ENCODE data around the gene DEXI.

The DEXI gene

DNA sequence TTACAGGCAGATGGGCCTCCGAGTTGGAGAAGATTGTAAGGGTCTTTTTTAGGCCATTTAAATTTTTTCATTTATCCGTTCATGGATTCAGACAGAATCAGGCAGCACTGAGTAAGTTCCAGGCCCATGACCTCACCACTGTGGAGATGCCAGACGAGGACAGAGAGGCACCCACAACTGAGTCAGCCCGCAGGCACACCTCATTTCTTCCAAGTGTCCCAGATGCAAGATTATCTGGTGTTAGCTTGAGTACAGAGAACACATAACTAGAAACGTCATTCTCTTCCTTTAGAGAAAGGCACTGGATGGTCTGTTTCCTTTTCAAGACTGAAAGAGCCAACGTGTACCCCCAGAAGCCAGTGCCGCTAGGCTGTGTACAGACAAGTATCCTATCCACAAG, 19.0 kb upstream of the DEXI start:
- no peak for TF ChIP-seq PAX5 (IDR thresholded peaks at IDR 0.05; ENCODE audit: insufficient read depth, low read length, severe bottlenecking)
- no peak for TF ChIP-seq POLR2A (IDR thresholded peaks at IDR 0.05; ENCODE audit: low read depth, low read length)
- no peak for TF ChIP-seq TAF1 (IDR thresholded peaks at IDR 0.05; ENCODE audit: low read depth, low read length)
- TF ChIP-seq SPI1 (IDR thresholded peaks at IDR 0.05; ENCODE audit: low read depth, low read length), result no peak
- TF ChIP-seq POLR2AphosphoS5 (IDR thresholded peaks at IDR 0.05; ENCODE audit: low read depth, low read length), result no peak
- no peak for TF ChIP-seq POU2F2 (IDR thresholded peaks at IDR 0.05; ENCODE audit: low read depth, low read length)
- DNase-seq (ENCODE audit: insufficient read length, low spot score) (no peak), FAIRE-seq (no peak)

DNA sequence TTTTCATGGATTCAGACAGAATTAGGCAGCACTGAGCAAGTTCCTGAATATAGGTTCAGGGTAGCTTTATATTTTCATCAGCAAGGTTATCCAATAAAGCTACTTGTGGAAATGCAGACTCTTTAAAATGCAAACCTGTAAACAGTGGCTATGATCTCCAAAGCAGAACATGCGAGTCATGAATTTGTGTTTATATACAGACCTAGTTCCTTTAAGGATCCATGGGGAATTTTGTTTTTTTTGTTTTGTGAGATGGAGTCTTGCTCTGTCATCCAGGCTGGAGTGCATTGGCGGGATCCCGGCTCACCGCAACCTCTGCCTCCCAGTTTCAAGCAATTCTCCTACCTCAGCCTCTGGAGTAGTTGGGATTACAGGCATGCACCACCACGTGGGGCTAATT, 16.9 kb upstream of the DEXI start:
- TF ChIP-seq PAX5 (IDR thresholded peaks at IDR 0.05; ENCODE audit: insufficient read depth, low read length, severe bottlenecking), result no peak
- no peak for TF ChIP-seq SPI1 (IDR thresholded peaks at IDR 0.05; ENCODE audit: low read depth, low read length)
- no peak for TF ChIP-seq TAF1 (IDR thresholded peaks at IDR 0.05; ENCODE audit: low read depth, low read length)
- no peak for TF ChIP-seq POLR2AphosphoS5 (IDR thresholded peaks at IDR 0.05; ENCODE audit: low read depth, low read length)
- TF ChIP-seq POU2F2 (IDR thresholded peaks at IDR 0.05; ENCODE audit: low read depth, low read length), result no peak
- no peak for TF ChIP-seq POLR2A (IDR thresholded peaks at IDR 0.05; ENCODE audit: low read depth, low read length)
- FAIRE-seq, result no peak
- no peak for DNase-seq (ENCODE audit: insufficient read length, low spot score)

DNA sequence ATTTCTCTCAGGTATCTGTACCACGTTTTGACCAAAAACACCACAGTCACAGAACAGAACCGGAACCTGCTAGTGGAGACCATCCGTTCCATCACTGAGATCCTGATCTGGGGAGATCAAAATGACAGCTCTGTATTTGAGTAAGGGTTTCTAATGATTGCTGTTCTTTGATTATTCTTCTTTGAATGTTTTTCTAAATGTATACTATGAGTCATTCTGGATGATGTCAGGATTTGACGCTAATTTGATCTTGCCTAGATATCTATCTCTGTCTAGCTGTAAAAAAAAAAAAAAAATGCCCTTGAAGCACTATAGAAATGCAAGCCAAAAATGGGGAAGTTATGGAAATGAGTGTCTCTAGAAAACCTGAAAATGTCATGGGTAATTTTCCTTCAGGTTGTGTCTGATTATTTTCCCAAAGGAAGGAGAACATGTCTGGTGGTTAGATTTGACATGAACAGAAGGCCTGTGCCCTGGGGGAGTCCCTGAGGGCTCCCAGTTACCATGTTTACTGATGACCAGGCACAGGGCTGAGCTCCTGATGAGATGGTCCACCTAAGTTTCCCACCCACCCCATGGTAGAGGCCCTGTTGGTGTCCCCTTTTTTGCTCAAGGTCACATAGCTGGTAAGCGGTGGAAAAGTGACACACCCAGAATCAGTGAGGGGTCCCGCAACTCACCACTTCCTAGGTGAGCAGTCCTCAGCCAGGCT, 15.7 kb upstream of the DEXI start:
- FAIRE-seq (no peak), DNase-seq (ENCODE audit: insufficient read length, low spot score) (no peak)
- TF ChIP-seq SPI1 (IDR thresholded peaks at IDR 0.05; ENCODE audit: low read depth, low read length), result no peak
- no peak for TF ChIP-seq POLR2AphosphoS5 (IDR thresholded peaks at IDR 0.05; ENCODE audit: low read depth, low read length)
- no peak for TF ChIP-seq POU2F2 (IDR thresholded peaks at IDR 0.05; ENCODE audit: low read depth, low read length)
- no peak for TF ChIP-seq TAF1 (IDR thresholded peaks at IDR 0.05; ENCODE audit: low read depth, low read length)
- TF ChIP-seq PAX5 (IDR thresholded peaks at IDR 0.05; ENCODE audit: insufficient read depth, low read length, severe bottlenecking), result no peak
- TF ChIP-seq POLR2A (IDR thresholded peaks at IDR 0.05; ENCODE audit: low read depth, low read length), result no peak

DNA sequence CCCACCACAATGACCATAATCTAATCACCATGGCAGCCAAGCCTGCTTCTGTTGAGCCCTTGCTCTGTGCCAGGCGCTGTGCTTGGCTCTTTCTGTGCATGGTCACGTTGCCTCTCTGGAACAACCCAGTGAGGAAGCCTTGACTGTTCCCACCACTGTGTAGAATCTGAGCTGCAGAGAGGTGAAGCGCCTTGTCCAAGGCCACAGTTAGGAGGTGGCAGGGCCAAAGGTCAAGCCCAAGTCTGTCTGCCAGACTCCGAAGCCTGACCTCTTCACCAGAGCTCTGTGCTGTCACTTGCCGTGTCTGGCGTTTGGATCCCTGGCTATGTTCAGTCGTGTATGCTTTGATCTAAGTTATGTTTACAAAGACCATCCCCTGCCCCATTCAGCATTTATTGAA, 12.6 kb upstream of the DEXI start:
- TF ChIP-seq SPI1 (IDR thresholded peaks at IDR 0.05; ENCODE audit: low read depth, low read length) (no peak), POLR2A (IDR thresholded peaks at IDR 0.05; ENCODE audit: low read depth, low read length) (no peak), POLR2AphosphoS5 (IDR thresholded peaks at IDR 0.05; ENCODE audit: low read depth, low read length) (no peak), TAF1 (IDR thresholded peaks at IDR 0.05; ENCODE audit: low read depth, low read length) (no peak), PAX5 (IDR thresholded peaks at IDR 0.05; ENCODE audit: insufficient read depth, low read length, severe bottlenecking) (no peak), POU2F2 (IDR thresholded peaks at IDR 0.05; ENCODE audit: low read depth, low read length) (no peak)
- FAIRE-seq, result peak; percentile 31

DNA sequence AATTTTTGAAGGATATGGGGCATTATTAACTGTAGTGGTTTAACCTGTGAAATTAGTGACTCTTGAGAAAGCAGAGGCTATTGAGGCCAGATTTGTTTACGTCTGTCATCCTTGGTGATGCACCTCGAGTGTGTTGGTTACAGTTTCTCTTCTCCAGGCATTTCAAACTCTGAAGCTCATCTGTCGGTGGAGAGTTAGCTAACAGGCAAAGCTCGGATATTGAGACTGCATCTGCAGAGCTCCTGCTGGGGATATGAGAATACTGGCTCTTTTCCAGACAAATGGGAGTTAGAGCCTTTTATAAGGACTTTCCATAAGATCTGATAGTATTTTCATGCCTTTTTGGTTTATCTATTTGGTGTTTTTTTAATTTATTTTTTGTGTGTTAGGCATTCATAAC, 8.8 kb upstream of the DEXI start:
- no peak for FAIRE-seq
- no peak for DNase-seq (ENCODE audit: insufficient read length, low spot score)
- TF ChIP-seq PAX5 (IDR thresholded peaks at IDR 0.05; ENCODE audit: insufficient read depth, low read length, severe bottlenecking) (no peak), POLR2A (IDR thresholded peaks at IDR 0.05; ENCODE audit: low read depth, low read length) (no peak), SPI1 (IDR thresholded peaks at IDR 0.05; ENCODE audit: low read depth, low read length) (no peak), POU2F2 (IDR thresholded peaks at IDR 0.05; ENCODE audit: low read depth, low read length) (no peak), POLR2AphosphoS5 (IDR thresholded peaks at IDR 0.05; ENCODE audit: low read depth, low read length) (no peak), TAF1 (IDR thresholded peaks at IDR 0.05; ENCODE audit: low read depth, low read length) (no peak)

More for the DNA sequence above, 12.6 kb upstream of the DEXI start:
- no peak for DNase-seq (ENCODE audit: insufficient read length, low spot score)

DNA sequence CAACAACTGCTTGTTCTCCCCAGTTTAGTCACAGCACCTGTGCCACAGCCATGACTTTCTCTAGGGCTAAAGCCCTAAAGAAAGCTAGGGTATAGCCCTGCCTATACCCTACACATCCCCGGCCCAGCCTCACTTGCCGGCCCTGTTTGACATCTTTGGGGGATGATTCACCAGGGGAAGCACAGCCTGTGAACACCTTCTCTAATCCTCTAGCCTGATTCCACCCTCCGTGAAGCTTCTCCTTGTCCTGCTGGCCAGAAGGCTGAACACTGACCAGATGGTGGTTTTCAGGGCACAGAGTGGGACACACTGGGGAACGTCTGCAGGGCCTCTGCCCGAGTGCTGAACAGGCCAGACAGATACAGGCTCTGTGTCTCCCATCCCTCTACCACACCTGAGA, 8.1 kb upstream of the DEXI start:
- FAIRE-seq (no peak), DNase-seq (ENCODE audit: insufficient read length, low spot score) (no peak)
- TF ChIP-seq PAX5 (IDR thresholded peaks at IDR 0.05; ENCODE audit: insufficient read depth, low read length, severe bottlenecking) (no peak), SPI1 (IDR thresholded peaks at IDR 0.05; ENCODE audit: low read depth, low read length) (no peak), POU2F2 (IDR thresholded peaks at IDR 0.05; ENCODE audit: low read depth, low read length) (no peak), POLR2A (IDR thresholded peaks at IDR 0.05; ENCODE audit: low read depth, low read length) (no peak), POLR2AphosphoS5 (IDR thresholded peaks at IDR 0.05; ENCODE audit: low read depth, low read length) (no peak), TAF1 (IDR thresholded peaks at IDR 0.05; ENCODE audit: low read depth, low read length) (no peak)

DNA sequence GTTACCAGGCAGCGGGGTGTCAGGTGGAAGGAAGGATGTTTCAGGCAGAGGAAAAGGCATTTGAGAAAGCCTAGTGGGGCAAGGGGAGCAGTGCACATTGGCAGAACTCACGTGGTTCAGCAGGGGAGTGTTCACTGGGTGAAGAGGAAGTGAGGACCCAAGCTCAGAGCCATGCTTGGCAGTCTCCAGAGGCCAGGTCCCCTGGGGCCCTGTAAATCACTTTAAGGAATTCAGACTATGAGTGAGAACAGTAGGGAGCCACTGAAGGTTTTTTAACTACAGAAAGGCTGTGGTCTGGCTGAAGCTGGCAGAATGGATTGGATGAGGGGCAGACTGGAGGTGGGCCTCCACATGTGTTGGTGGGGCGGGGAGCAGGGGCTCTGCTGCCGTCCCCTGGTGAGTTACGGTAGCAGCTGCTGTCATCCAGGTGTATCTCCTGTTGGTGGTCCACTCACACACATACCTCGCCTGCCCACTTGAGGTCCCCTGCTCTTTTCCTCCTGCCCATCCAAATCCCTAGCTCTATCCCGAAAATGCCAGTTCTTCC, 7.2 kb upstream of the DEXI start:
- DNase-seq (ENCODE audit: insufficient read length, low spot score) (no peak), FAIRE-seq (peak; percentile 90)
- TF ChIP-seq PAX5 (IDR thresholded peaks at IDR 0.05; ENCODE audit: insufficient read depth, low read length, severe bottlenecking), result peak; percentile 52
- no peak for TF ChIP-seq POLR2AphosphoS5 (IDR thresholded peaks at IDR 0.05; ENCODE audit: low read depth, low read length)
- TF ChIP-seq TAF1 (IDR thresholded peaks at IDR 0.05; ENCODE audit: low read depth, low read length), result no peak
- no peak for TF ChIP-seq POLR2A (IDR thresholded peaks at IDR 0.05; ENCODE audit: low read depth, low read length)
- no peak for TF ChIP-seq POU2F2 (IDR thresholded peaks at IDR 0.05; ENCODE audit: low read depth, low read length)
- TF ChIP-seq SPI1 (IDR thresholded peaks at IDR 0.05; ENCODE audit: low read depth, low read length), result peak; percentile 89

DNA sequence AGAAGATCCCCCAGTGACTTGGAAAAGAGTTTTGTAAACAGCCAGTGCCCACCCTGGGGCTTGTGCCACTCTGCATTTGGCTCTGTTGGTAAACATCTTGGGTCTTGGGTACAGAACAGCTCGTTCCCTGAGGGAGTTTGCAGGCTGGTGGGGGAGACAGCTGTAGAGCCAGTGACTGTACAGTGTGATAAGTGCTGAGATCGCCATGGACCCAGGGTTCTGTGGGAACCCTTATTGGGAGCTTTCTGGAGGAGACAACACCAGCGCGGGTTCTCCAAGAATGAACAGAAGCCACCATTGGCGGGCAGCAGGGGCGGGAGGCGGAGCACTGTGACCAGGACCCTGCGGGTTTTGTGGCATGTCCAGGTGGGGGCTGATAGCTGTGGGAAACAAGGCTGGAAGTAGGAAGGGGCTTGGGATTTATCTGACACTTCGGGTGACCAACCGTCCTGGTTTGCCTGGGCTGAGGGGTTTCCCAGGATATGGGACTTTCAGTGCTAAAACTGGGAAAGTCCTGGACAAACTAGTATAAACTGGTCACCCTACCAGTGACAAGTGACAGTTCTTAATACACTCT, 5.0 kb upstream of the DEXI start:
- no peak for FAIRE-seq
- TF ChIP-seq TAF1 (IDR thresholded peaks at IDR 0.05; ENCODE audit: low read depth, low read length) (no peak), POU2F2 (IDR thresholded peaks at IDR 0.05; ENCODE audit: low read depth, low read length) (no peak), SPI1 (IDR thresholded peaks at IDR 0.05; ENCODE audit: low read depth, low read length) (no peak), POLR2A (IDR thresholded peaks at IDR 0.05; ENCODE audit: low read depth, low read length) (no peak), PAX5 (IDR thresholded peaks at IDR 0.05; ENCODE audit: insufficient read depth, low read length, severe bottlenecking) (no peak)
- DNase-seq (ENCODE audit: insufficient read length, low spot score), result no peak

DNA sequence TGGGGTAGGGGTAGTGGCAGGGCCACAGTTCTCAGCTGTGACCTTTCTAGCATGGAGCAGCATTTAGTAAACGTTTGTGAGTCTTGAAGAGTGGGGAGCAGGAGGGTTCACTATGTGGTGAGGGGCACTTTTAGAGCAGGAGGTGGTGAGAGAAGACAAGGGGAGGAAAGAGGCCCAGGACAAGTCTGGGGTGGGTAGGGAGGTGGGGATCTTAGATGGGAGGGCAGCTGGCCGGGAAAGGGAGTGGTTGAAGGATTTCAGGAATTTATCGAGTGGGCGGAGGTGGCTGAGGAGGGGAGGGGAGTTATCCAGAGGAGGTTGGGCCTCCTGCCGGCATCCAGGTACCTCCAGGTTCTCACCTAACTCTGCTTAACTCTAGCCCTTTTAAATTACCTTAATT, 4.0 kb upstream of the DEXI start:
- TF ChIP-seq SPI1 (IDR thresholded peaks at IDR 0.05; ENCODE audit: low read depth, low read length) (no peak), PAX5 (IDR thresholded peaks at IDR 0.05; ENCODE audit: insufficient read depth, low read length, severe bottlenecking) (no peak), TAF1 (IDR thresholded peaks at IDR 0.05; ENCODE audit: low read depth, low read length) (no peak), POLR2A (IDR thresholded peaks at IDR 0.05; ENCODE audit: low read depth, low read length) (no peak), POU2F2 (IDR thresholded peaks at IDR 0.05; ENCODE audit: low read depth, low read length) (no peak), POLR2AphosphoS5 (IDR thresholded peaks at IDR 0.05; ENCODE audit: low read depth, low read length) (no peak)
- FAIRE-seq (no peak), DNase-seq (ENCODE audit: insufficient read length, low spot score) (no peak)

All from GM12891 (cell line).